Stomach (tissue), 9 donors: ENCODE data around the gene SF1. TPM values are rescaled to one million over a fixed set of nuclear protein-coding genes. Genes with fewer than 3 reads are reported as not detected.

Experiments used
- DNase-seq, 2 donors: peaks; one replicate each; pipeline versions ENCODE4 v3.0.0 to v3.0.0-alpha.2; 2013 to 2019
- H3K27ac ChIP-seq, 5 donors: fragments of 200-600 bp in 4 of 5; sonication (generic) in 4 of 5; one replicate each; pipeline ENCODE4 v1.5.1; 2013 to 2019; ENCODE audit warnings: mild to moderate bottlenecking in 1 of 5, moderate library complexity in 1 of 5
- H3K27me3 ChIP-seq, 3 donors: fragments of 200-600 bp; sonication (generic); one replicate each; pipeline ENCODE4 v1.5.1; 2017 to 2019; ENCODE audit warnings: mixed run types in 1 of 3
- H3K36me3 ChIP-seq, 4 donors: fragments of 200-600 bp; sonication (generic); 1 replicate in 3 of 4; 2 replicates in 1 of 4; pipeline ENCODE4 v1.5.1; 2016 to 2019
- H3K4me1 ChIP-seq, 4 donors: fragments of 200-600 bp; sonication (generic); one replicate each; pipeline ENCODE4 v1.5.1; 2016 to 2019
- H3K4me3 ChIP-seq, 4 donors: fragments of 200-600 bp; sonication (generic) in 3 of 4; one replicate each; pipeline ENCODE4 v1.5.1; 2016 to 2019; ENCODE audit warnings: mild to moderate bottlenecking in 1 of 4
- H3K9me3 ChIP-seq, 4 donors: fragments of 200-600 bp; sonication (generic); one replicate each; pipeline ENCODE4 v1.5.1; 2016 to 2019
- CTCF ChIP-seq, 7 experiments: fragments of 450-650 bp in 4 of 7; fragments of 200-600 bp in 3 of 7; sonication (generic) in 3 of 7; IDR thresholded peaks; one replicate each; pipeline ENCODE4 v1.5.1; 2016 to 2019; ENCODE audit warnings: antibody characterized with exemption in 7 of 7, control low read depth in 2 of 7, mild to moderate bottlenecking in 1 of 7
- EP300 ChIP-seq: sonication (generic); formaldehyde crosslinking; IDR thresholded peaks from one replicate; pipeline ENCODE4 v1.6.1; 2017; ENCODE audit warnings: antibody characterized with exemption
- POLR2A ChIP-seq, 4 donors: fragments of 450-650 bp; IDR thresholded peaks; one replicate each; pipeline ENCODE4 v1.6.1; 2016; ENCODE audit warnings: antibody characterized with exemption in 4 of 4, control low read depth in 2 of 4, mild to moderate bottlenecking in 1 of 4, moderate library complexity in 1 of 4
- POLR2AphosphoS5 ChIP-seq, 3 donors: sonication (generic); formaldehyde crosslinking; IDR thresholded peaks; one replicate each; pipeline ENCODE4 v1.6.1; 2016; ENCODE audit warnings: antibody characterized with exemption in 3 of 3
- WGBS, 5 donors: extraction: QIAGEN DNeasy Blood & Tissue Kit in 3 of 5; methylation state at CpG; one replicate each; pipeline versions ENCODE4 v1.1.5 to v1.1.7; 2013 to 2018; 5-methylcytosine and 5-hydroxymethylcytosine counted together
- intact Hi-C: fragments of 100-400 bp; cut with DNase I; formaldehyde crosslinking; loops from one replicate; pipeline ENCODE4 v1.15.1; 2023; ENCODE audit warnings: low total_unique reads
- polyA plus RNA-seq, 3 donors: library from polyadenylated mRNA; stranded (reverse); fragments of 200-250 nt; gene quantifications; one replicate each; pipeline ENCODE4 v1.2.3, GENCODE V29; 2013
- total RNA-seq, 5 donors: library from RNA; depleted of rRNA; stranded (reverse); fragments of >200 nt; gene quantifications; one replicate each; pipeline versions ENCODE4 v1.1.0 to v1.2.3, GENCODE V29; 2014 to 2016
- donor health status: healthy with polysubstance abuse.
- donor health status: Bipolar disorder and iron deficiency.
- donor health status: healthy.

SF1 gene
- total and polyA plus RNA-seq, 8 donors, result 57.5 to 341 (median 248) TPM

DNA sequence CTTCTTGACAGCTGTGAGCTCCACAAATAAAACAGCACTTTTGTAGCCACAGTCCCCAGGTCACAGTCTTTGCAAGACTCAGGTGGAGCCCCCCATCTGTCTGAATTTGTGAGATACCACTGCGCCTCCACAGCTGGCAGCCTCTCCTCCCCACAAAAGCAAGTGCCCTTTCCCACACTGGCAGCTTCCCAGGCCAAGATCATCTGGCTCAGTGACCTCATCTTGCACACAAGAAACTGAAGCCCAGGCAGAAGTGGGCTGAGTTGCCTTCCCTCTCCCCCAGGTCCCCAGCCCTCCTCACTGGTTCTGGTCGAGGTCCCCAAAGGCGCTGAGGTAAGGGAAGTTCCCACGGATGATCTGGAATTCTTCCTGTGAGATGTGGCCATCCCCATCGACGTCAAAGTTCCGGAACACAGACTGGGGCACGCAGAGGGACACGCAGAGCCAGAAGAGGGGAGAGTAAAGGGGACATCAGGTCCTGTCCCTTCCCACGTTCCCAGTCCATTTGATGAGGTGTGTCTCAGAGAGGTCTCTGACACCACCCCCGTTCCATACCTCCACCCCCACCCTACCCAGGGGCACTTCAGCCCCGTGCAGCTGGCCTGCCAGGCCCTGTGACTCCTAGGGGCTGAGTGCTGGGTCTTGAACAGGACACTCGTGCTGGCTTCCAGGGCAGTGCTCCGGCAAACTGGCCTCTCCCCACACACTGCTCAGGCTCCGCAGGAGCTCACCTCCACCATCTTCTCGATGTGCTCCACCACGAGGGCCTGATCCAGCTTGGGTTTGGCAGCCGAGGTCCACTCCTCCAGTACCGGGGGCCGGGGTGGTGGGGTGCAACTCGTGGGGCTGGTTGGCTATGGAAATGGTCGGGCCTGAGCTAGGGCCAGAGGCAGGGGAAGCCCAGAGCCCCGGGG, 43.3 kb downstream of the SF1 start:
- Histone ChIP-seq H3K27me3 (peaks cover 0 to 5% (median 3%) of the 10 kb centered on the region in 3 donors), H3K36me3 (peaks cover 0 to 76% (median 54%) of the 10 kb centered on the region in 4 donors), H3K4me1 (peaks cover 0 to 2% (median under 1%) of the 10 kb centered on the region in 4 donors), H3K9me3 (no peaks in the 10 kb centered on the region), H3K27ac (no peak overlapping the region), H3K4me3 (no peak overlapping the region)
- 71 to 76% (median 74%) methylated on average over 9 to 23 of the region's 23 CpGs for WGBS, 5 donors
- intact Hi-C loops, result no loop called here
- TF ChIP-seq CTCF (IDR thresholded peaks at IDR 0.05), result no peak
- DNase-seq, result no peak

DNA sequence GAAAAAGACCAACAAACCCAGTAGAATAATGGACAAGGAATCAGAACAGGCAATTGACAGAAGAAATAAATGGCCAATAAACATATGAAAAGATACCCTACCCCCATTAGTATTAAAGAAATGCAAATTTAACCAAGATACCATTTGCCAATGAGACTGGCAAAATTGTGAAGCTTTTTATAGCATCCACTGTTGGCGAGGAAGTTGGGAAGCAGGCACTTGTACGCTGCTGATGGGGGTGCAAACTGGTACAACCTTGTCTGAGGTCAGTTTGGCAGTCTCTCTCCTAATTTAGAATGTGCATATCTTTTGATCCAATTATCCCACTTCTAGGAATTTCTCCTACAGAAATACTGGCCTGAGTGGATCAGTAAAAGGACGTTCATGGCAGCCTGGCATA, 46.7 kb downstream of the SF1 start:
- WGBS, 5 donors, result 83 to 90% (median 86%) methylated on average over 3 of the region's 3 CpGs
- TF ChIP-seq POLR2A (IDR thresholded peaks at IDR 0.05) (no peak), CTCF (IDR thresholded peaks at IDR 0.05) (no peak), POLR2AphosphoS5 (IDR thresholded peaks at IDR 0.05) (no peak), EP300 (no peak)
- peaks cover 0 to 9% (median 6%) of the 10 kb centered on the region in 3 donors for H3K27me3 ChIP-seq

GRCh38 chr11:64729851-64730382, 48.4 kb downstream of the SF1 start:
- 29 to 48% (median 38%) methylated on average over 12 to 21 of the region's 21 CpGs for WGBS, 5 donors
- intact Hi-C loops, result no loop called here
- DNase-seq, result peak; percentile 55 to 64
- H3K27ac ChIP-seq, result no peak overlapping the region
- no peaks in the 10 kb centered on the region for H3K9me3 ChIP-seq
- no peak overlapping the region for H3K4me3 ChIP-seq
- H3K36me3 ChIP-seq, result peaks cover 0 to 64% (median 20%) of the 10 kb centered on the region in 4 donors
- TF ChIP-seq CTCF (IDR thresholded peaks at IDR 0.05) (no peak), POLR2A (IDR thresholded peaks at IDR 0.05) (no peak), EP300 (no peak), POLR2AphosphoS5 (IDR thresholded peaks at IDR 0.05) (no peak)
- peaks cover 0 to 7% (median 3%) of the 10 kb centered on the region in 4 donors for H3K4me1 ChIP-seq
- H3K27me3 ChIP-seq, result peaks cover 0 to 9% (median 6%) of the 10 kb centered on the region in 3 donors

More for the DNA sequence above, 46.7 kb downstream of the SF1 start:
- no peak for DNase-seq
- H3K4me3 ChIP-seq, result no peak overlapping the region
- intact Hi-C loops, result no loop called here
- no peak overlapping the region for H3K27ac ChIP-seq
- peaks cover 0 to 80% (median 37%) of the 10 kb centered on the region in 4 donors for H3K36me3 ChIP-seq
- H3K9me3 ChIP-seq, result no peaks in the 10 kb centered on the region
- peaks cover 0 to 7% (median 3%) of the 10 kb centered on the region in 4 donors for H3K4me1 ChIP-seq

- Histone ChIP-seq H3K27ac (no peak overlapping the region), H3K27me3 (peaks cover 0 to 9% (median 6%) of the 10 kb centered on the region in 3 donors), H3K4me3 (no peak overlapping the region), H3K9me3 (no peaks in the 10 kb centered on the region), H3K36me3 (peaks cover 0 to 55% (median 16%) of the 10 kb centered on the region in 4 donors), H3K4me1 (peaks cover 0 to 8% (median 3%) of the 10 kb centered on the region in 4 donors)
- DNase-seq, result no peak
- intact Hi-C loops, result no loop called here
- WGBS, 5 donors, result 88 to 92% (median 89%) methylated on average over 11 of the region's 11 CpGs
- TF ChIP-seq EP300 (no peak), POLR2AphosphoS5 (IDR thresholded peaks at IDR 0.05) (no peak), POLR2A (IDR thresholded peaks at IDR 0.05) (no peak), CTCF (IDR thresholded peaks at IDR 0.05) (no peak)
Observed at GRCh38 chr11:64728757-64729365, 49.5 kb downstream of the SF1 start.
